GM18867 (cell line): ENCODE data around the gene PELO.

Experiments used
- ATAC-seq: cut with Tn5 transposase; IDR thresholded peaks from one replicate; pipeline ENCODE4 v1.9.1; 2021; ENCODE audit warnings: mild to moderate bottlenecking, moderate library complexity; ENCODE audit not compliant: unreplicated experiment

The PELO gene

GRCh38 chr5:52825826-52826225, 38.1 kb downstream of the PELO start:
- peak; percentile 99 for ATAC-seq

GRCh38 chr5:52827815-52828214, 40.1 kb downstream of the PELO start:
- no peak for ATAC-seq

GRCh38 chr5:52829664-52830063, 41.9 kb downstream of the PELO start:
- ATAC-seq = no peak

- ATAC-seq = no peak
Measured at GRCh38 chr5:52830650-52831049, 42.9 kb downstream of the PELO start.

GRCh38 chr5:52831786-52832511, 44.2 kb downstream of the PELO start:
- no peak for ATAC-seq

- no peak for ATAC-seq
Measured at GRCh38 chr5:52834320-52834719, 46.6 kb downstream of the PELO start.

- ATAC-seq = no peak
Measured at GRCh38 chr5:52837068-52837467, 49.4 kb downstream of the PELO start.
